GM18907 (cell line): ENCODE data around the gene DGKD.

ENCODE experiments used
- ATAC-seq: cut with Tn5 transposase; IDR thresholded peaks from one replicate; pipeline ENCODE4 v1.9.1; 2021; ENCODE audit warnings: mild to moderate bottlenecking, moderate library complexity; ENCODE audit not compliant: unreplicated experiment

DGKD gene

GRCh38 chr2:233338812-233339368 is 15.4 kb upstream of the DGKD start:
- ATAC-seq: no peak

GRCh38 chr2:233339427-233339826 is 14.9 kb upstream of the DGKD start:
- ATAC-seq: no peak

GRCh38 chr2:233341296-233341695 is 13.0 kb upstream of the DGKD start:
- ATAC-seq: no peak

GRCh38 chr2:233342301-233342700 is 12.0 kb upstream of the DGKD start:
- ATAC-seq: no peak

- ATAC-seq: no peak
These were observed 11.1 kb upstream of the DGKD start for GRCh38 chr2:233343171-233343705.

GRCh38 chr2:233346376-233346775 is 7.9 kb upstream of the DGKD start:
- ATAC-seq: no peak

GRCh38 chr2:233346930-233347329 is 7.4 kb upstream of the DGKD start:
- ATAC-seq: no peak

GRCh38 chr2:233349005-233349998 is 5.0 kb upstream of the DGKD start:
- peak; percentile 63 for ATAC-seq

- no peak for ATAC-seq
These were observed 3.6 kb upstream of the DGKD start for GRCh38 chr2:233350708-233351107.

- ATAC-seq: no peak
These were observed 2.9 kb upstream of the DGKD start for GRCh38 chr2:233351423-233351822.

GRCh38 chr2:233352141-233352842 is 2.0 kb upstream of the DGKD start:
- no peak for ATAC-seq

- ATAC-seq: no peak
These were observed 1.1 kb upstream of the DGKD start for GRCh38 chr2:233353101-233353768.

- peak; percentile 42 for ATAC-seq
These were observed 218 bp downstream of the DGKD start for GRCh38 chr2:233354500-233354924.

GRCh38 chr2:233354971-233355574 is 779 bp downstream of the DGKD start:
- peak; percentile 14 for ATAC-seq

- ATAC-seq: no peak
These were observed 1.6 kb downstream of the DGKD start for GRCh38 chr2:233355916-233356315.

GRCh38 chr2:233356546-233357308 is 2.4 kb downstream of the DGKD start:
- no peak for ATAC-seq

- ATAC-seq: no peak
These were observed 4.0 kb downstream of the DGKD start for GRCh38 chr2:233358335-233358734.

GRCh38 chr2:233358947-233359346 is 4.7 kb downstream of the DGKD start:
- no peak for ATAC-seq

- no peak for ATAC-seq
These were observed 5.5 kb downstream of the DGKD start for GRCh38 chr2:233359823-233360222.

GRCh38 chr2:233360771-233361176 is 6.5 kb downstream of the DGKD start:
- ATAC-seq: no peak
